GM18951 (cell line): ENCODE measurements around the gene UTP25.

ENCODE experiments used
- POLR2A ChIP-seq: IDR thresholded peaks from 4 replicates; pipeline ENCODE4 v1.6.1; 2011; ENCODE audit warnings: mild to moderate bottlenecking; ENCODE audit not compliant: insufficient read length, insufficient read depth; ENCODE audit errors: extremely low read depth
- in situ Hi-C: fragments of 300-500 bp; cut with MboI; formaldehyde crosslinking; loops from one replicate; pipeline ENCODE4 v1.12.0; 2022; ENCODE audit warnings: low sequenced_read_pairs, mixed read lengths, inconsistent platforms; ENCODE audit not compliant: unreplicated experiment

Gene UTP25

DNA sequence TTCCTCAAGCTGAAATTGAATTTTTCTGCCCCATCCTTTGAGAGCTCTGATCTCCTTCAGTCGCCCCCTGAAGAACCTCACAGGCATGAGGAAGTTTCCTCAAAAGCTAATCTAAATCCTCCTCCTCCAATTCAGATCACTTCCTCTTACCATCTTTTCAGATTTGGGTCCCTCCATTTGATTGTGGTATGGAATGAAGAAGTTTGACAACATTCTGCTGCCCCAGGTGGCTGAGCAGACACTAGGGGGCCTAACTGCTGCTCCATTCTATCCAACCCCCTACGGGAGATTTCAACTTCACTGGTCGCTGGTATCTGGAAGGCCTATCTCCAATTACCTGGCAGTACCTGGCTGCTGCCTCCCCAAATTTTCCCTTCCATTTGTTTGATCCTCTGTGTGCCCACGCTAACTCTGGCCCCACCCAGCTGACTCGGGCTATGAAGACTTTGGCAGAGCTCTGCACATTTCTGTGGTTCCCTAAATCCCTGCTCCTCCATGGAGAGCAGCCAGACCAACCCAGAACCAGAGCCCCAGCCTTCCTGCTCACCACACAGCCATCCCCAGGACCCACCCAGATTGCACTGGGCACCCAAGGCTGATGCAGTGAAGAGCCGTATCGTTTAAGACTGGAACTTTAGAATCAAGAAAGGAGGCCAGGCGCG lies 29.7 kb upstream of the UTP25 start:
- no peak for TF ChIP-seq POLR2A
- in situ Hi-C loops, result no loop called here

DNA sequence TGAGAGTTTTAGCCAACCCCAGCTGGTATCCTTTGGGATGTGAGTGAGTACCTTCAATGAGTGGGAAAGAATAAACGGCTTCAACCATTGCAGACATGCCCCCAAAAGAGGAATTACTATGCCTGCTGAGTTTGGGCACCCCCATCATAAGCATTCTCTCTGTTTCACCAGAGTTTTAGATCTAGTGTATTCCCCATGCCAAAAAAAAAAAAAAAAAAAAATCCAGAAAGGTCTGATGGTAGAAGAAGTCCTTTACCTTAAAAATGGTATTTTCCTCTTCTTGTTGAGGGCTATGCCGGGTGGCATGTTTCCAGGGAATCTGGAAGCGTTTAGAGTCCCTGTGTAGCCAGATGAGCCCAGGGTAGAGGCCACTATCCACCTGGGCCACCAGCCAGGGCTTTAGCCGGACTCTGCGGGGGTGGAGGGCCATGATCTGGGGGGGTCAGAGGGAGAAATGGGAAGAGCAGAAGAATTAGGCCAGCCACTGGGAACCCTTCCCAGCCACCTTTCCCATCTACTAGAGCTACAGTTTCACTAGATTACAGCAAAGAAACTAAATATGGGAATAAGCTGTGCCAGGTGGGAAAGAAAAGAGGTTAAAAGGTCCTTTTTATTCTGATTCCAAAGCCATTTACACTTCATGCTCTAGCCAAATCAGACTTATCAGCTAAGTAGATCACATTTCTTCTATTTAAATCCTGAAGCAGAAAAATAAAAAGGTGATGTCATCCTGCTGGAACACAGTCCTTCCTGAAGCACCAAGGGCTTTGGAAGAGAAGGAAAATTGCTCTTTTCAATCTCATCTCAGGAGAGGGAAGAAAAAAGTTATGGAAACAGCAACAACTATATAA lies 26.6 kb upstream of the UTP25 start:
- TF ChIP-seq POLR2A, result no peak
- in situ Hi-C loops, result no loop called here

DNA sequence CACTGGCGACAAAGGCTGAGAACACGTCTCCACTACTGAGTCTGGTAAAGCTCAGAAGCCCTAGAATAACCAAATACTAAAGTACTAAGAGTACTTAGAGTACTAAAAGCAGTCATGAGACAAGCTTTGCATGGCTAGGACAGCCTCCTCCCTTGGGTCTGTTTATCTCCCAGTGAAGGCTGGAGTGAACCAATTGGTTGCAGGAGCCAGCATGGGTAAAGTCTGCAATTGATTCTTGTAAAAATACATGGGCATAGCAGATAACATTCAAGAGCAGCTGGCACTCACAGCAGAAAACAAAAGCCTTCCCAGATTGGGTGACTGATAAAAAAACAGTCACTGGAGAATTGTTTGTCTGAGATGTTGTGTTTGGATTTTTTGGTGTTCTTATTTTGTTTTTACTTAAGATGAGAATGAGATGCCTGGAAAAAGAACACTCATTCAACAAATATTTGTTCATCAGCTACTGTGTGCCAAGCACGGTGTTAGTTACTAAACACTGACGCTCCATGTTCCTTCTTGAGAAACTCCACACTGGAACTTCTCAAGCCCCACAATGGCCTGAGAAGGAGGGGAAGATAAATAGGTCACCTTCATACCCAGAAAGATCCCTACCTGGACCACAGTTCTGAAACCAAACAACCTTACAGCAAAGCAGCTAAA lies 25.5 kb upstream of the UTP25 start:
- TF ChIP-seq POLR2A, result no peak
- in situ Hi-C loops, result no loop called here

DNA sequence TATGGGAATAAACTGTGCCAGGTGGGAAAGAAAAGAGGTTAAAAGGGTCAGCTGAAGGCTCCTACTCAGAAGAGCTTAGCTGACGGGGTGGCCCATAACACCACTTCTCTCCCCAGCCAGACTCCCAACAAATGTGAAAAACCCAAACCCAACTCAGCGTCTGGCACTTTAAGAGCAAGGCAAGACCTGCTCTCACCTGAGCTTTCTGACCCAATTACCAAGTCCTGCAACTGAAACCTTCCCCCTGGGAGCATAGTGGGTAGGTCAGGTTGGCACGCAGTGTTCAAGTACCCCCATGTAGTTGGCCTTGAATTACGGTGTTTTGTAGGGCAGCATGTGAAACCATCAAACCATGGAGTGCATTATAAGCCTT lies 25.0 kb upstream of the UTP25 start:
- no peak for TF ChIP-seq POLR2A
- in situ Hi-C loops, result no loop called here

DNA sequence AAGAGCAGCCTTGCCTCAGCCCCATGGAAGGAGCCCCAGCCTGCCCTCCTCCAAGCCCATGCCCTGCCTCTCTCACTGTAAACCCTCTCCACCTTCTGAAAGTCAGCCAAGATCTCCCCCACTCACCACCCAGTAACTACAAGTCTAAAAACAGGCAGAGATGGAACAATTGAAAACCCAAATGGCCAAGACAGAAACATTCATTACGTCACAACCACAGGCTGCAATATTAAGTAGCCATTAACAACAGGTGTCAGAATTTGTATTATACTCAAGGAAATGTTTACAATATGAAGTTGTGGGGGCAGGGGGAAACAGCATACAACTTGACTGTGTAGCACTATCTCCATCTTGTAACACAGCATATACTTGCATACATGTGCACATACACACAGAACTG lies 24.2 kb upstream of the UTP25 start:
- no peak for TF ChIP-seq POLR2A
- in situ Hi-C loops, result no loop called here

DNA sequence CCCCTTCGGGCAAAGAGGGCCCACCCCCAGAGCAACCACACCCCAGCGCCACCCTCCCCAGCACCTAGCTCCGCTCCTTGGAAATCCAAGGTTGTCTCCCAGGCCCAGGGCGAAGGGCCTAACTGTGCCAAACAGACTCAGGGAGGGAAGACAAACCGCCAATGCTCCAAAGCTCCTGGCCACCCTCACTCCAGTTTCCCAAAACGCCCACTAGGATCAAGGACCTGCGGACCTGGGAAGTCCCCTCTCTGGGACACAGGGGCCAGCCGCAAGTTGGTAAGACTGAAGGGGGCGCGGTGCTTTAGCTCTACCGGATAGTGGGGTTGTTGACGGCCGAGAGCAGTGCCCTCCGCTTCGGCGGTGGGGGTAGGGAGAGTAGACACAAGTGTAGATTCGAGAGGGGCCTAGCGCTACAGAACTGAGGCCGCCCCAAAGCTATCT lies 22.4 kb upstream of the UTP25 start:
- in situ Hi-C loops, result no loop called here
- TF ChIP-seq POLR2A, result no peak

DNA sequence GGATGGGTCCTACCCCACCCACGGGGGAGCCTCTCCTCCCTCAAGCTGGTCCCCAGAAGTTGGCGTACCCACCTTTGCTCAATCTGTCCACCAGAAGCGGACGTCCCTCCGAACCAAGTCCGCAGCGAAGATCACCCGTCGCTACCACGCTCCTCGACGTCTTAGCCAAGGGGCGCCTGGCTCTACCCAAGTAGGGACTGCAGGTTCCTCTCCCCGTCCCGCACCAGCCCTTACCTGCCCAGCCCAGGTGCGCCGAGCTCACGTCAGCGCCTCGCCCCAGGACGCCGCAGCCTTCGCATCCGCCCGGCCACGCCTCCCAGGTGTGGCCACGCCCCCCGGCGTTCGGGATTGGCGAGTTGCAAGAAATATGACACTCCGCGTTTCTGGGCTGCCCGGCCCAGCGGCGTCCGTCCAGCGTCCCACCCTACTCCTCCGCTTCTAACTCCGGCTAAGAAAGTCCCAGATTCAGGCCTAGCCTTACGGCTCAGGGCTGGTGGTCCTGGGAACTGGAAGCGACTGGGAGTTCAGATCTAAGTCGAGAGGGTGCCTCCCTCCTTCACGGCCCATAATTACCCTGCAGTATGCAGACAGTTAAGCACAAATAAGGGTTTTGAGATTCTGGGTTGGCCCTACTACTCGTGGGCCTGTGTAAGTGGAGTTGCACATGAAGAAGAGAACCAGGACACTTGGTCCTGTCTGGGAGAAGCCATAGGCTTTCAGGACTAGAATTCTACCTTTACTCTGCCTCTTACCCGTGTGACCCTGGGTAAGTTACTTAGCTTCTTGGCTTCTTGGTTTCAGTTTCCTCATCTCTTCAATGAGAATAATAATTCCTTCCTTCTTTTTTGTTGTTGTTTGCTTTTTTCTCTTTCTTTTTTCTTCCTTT lies 21.7 kb upstream of the UTP25 start, which contains the start of gene IRF6:
TSS of gene IRF6 (minus strand) at position 268 of the 886 bp plus-strand sequence. CDS start 4,729 bp downstream, outside the sequence.
- peak; percentile 45 for TF ChIP-seq POLR2A

DNA sequence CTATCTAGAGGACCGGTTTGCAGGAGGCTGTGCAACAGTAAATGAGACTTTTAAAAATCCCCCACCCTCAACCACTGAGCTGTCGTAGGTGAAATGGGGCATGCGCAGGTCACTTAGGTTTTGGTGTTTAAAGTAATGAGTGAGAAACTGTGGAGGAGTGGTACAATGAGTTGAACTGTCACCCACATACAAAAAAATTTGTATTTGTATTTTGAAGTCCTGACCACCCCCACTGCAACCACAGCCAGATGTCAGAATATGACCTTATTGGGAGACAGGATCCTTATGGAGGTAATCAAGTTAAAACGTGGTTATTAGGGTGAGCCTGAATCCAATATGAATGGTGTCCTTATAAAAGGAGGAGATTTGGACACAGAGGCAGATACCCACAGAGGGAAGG lies 20.3 kb upstream of the UTP25 start:
- no peak for TF ChIP-seq POLR2A
- in situ Hi-C loops, result no loop called here

More for the DNA sequence above, 21.7 kb upstream of the UTP25 start, which contains the start of gene IRF6:
- in situ Hi-C loops, result no loop called here

DNA sequence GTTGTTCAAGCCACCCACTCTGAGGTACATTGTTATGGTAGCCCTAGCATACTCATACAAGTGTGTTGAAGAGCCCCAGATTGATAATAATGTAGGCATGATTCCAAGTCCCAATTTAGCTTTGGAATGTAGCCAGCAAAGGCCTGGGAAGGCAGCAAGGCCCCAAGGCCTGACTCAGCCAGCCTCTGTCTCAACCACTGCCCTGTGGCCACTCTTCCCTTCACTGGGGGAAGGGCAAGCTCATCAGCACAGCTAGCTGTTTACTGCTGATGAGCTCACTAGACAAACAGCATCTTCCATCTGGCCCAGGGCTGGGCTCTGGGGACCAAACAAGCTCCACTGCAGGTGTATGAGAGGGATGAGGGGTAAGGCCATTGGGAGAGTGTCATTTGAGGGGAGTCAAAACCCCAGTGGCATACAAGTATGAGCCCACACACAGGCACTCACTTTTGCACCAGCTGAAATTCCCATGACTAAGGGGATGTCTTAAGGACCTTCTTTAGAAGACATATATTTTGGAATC lies 19.7 kb upstream of the UTP25 start:
- TF ChIP-seq POLR2A, result no peak
- in situ Hi-C loops, result no loop called here

DNA sequence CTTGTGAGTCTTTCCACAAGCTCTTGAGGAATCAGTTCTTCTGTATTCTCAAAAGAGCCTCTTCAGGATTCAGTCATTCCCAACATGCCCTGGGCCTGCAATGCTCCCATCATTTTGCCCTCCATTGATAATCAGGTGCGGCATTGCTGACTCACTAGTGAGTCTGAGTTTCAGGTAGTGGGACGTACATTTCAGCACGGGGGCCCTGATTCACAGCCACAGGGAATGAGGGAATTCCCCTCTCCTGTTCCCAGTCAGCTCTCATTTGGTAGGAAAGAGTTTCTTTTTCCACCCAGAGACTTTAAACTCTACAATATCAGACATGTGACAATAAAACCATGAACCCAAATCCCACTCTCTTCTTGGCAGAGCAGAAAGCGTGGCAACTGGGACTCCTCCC lies 18.2 kb upstream of the UTP25 start:
- TF ChIP-seq POLR2A, result no peak
- in situ Hi-C loops, result no loop called here

DNA sequence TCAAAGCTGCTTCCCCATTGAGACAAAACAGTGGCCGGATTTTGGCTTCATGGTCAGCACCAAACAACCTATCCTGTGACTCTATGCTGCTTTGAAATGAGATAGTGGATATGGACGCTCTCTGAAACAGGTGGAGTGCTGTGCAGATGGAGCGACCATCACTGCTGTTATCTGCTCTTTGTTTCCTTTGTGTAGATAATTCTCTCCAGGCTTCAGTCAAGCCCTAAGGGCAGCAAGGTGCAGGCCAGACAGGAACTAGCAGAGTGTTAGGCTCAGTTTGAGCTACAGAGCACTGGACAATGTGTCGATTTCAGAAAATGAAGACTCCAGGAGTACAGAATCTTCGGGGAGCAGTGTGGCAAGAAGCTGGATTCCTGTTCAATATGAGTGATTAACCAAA lies 17.0 kb upstream of the UTP25 start:
- no peak for TF ChIP-seq POLR2A
- in situ Hi-C loops, result no loop called here

DNA sequence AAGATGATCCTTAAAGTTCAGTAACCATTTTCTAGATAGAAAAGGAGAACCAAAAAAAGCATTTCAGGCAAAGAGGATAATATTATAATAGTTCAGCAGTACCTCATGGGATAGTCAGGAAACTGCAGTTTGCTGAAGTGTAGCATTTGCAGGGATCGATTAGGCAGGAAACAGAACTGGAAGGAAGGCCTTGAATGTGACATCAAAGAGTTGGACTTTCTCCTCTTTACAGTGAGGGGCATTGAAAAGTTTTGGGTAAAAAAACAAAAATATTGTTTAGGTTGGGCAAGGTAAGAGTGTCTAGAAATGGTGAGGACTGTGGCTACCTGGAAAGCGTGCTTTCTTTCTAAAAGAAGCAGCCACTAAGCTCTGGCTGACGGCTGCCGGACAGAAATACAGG lies 13.9 kb upstream of the UTP25 start:
- in situ Hi-C loops, result no loop called here
- no peak for TF ChIP-seq POLR2A
